AG04449 (cell line): ENCODE data around the gene RPS15A.

Source experiments
- CTCF ChIA-PET: fragments of 350-600 bp; formaldehyde crosslinking; extraction: SDS; loops from one replicate; lab custom pipeline; 2021; ENCODE audit warnings: antibody characterized with exemption; lab: Yijun Ruan, JAX
- POLR2A ChIA-PET: fragments of 400-600, 350-600 bp; formaldehyde crosslinking; extraction: SDS; loops from one replicate; lab custom pipeline; 2020; ENCODE audit warnings: antibody characterized with exemption, inconsistent platforms; lab: Yijun Ruan, JAX
- DNase-seq: peaks from one replicate; pipeline ENCODE4 v3.0.0-alpha.2; 2010; ENCODE audit warnings: low read depth, low spot score
- H3K4me3 ChIP-seq: 2 replicates; pipeline ENCODE4 v1.5.1; 2011; ENCODE audit warnings: low read depth, mild to moderate bottlenecking, control low read depth, low read length
- TF ChIP-seq, protein P1 (sequence below): IDR thresholded peaks from one replicate; pipeline ENCODE4 v1.5.1; 2011; ENCODE audit warnings: mild to moderate bottlenecking, moderate library complexity, low read length, control low read depth, inconsistent platforms; ENCODE audit not compliant: insufficient read depth; ENCODE audit errors: missing control alignments

RPS15A gene

GRCh38 chr16:18809165-18809564 lies 19.0 kb upstream of the RPS15A start:
- ChIA-PET POLR2A (no interaction called here), CTCF (interaction anchor here (0.9 kb wide), 1 partner anchor 11 kb away, joined by 3 read pairs; no protein-coding TSS in a partner anchor)
- H3K4me3 ChIP-seq = no peak overlapping the region
- no peak for DNase-seq
- TF ChIP-seq, protein P1, sequence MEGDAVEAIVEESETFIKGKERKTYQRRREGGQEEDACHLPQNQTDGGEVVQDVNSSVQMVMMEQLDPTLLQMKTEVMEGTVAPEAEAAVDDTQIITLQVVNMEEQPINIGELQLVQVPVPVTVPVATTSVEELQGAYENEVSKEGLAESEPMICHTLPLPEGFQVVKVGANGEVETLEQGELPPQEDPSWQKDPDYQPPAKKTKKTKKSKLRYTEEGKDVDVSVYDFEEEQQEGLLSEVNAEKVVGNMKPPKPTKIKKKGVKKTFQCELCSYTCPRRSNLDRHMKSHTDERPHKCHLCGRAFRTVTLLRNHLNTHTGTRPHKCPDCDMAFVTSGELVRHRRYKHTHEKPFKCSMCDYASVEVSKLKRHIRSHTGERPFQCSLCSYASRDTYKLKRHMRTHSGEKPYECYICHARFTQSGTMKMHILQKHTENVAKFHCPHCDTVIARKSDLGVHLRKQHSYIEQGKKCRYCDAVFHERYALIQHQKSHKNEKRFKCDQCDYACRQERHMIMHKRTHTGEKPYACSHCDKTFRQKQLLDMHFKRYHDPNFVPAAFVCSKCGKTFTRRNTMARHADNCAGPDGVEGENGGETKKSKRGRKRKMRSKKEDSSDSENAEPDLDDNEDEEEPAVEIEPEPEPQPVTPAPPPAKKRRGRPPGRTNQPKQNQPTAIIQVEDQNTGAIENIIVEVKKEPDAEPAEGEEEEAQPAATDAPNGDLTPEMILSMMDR = no peak

GRCh38 chr16:18805257-18805773 lies 15.2 kb upstream of the RPS15A start:
- H3K4me3 ChIP-seq = no peak overlapping the region
- no peak for DNase-seq
- ChIA-PET CTCF (interaction anchor here (1.0 to 7.5 kb wide), 6 partner anchors 11 to 165 kb away, joined by 4 to 90 read pairs (median 28); partner anchors contain the start of gene RPS15A), POLR2A (interaction anchor here (0.7 kb wide), 1 partner anchor 24 kb away, joined by 4 read pairs; no protein-coding TSS in a partner anchor)
- TF ChIP-seq, protein P1 = no peak

DNA sequence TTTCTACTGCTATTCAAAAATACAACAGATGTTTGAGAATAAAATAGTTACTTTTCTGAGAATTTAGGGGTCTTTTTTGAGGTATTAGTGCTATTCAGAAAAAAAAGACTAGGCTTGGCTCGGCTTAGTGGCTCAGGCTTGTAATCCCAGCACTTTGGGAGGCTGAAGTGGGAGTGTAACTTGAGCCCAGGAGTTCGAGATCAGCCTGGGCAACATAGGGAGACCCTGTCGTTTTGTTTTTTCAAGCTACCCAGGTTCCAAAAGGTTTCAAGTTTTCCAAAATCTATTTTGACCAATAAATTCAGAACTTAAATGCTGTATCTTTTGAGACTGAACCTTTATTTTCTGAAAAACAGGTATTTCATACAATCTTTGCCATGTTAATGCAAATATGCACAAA lies 14.4 kb upstream of the RPS15A start:
- TF ChIP-seq, protein P1 = no peak
- DNase-seq = no peak
- ChIA-PET CTCF (interaction anchor here (1.7 to 7.5 kb wide), 5 partner anchors 12 to 165 kb away, joined by 4 to 90 read pairs (median 43); partner anchors contain the start of gene RPS15A), POLR2A (no interaction called here)
- H3K4me3 ChIP-seq = no peak overlapping the region

DNA sequence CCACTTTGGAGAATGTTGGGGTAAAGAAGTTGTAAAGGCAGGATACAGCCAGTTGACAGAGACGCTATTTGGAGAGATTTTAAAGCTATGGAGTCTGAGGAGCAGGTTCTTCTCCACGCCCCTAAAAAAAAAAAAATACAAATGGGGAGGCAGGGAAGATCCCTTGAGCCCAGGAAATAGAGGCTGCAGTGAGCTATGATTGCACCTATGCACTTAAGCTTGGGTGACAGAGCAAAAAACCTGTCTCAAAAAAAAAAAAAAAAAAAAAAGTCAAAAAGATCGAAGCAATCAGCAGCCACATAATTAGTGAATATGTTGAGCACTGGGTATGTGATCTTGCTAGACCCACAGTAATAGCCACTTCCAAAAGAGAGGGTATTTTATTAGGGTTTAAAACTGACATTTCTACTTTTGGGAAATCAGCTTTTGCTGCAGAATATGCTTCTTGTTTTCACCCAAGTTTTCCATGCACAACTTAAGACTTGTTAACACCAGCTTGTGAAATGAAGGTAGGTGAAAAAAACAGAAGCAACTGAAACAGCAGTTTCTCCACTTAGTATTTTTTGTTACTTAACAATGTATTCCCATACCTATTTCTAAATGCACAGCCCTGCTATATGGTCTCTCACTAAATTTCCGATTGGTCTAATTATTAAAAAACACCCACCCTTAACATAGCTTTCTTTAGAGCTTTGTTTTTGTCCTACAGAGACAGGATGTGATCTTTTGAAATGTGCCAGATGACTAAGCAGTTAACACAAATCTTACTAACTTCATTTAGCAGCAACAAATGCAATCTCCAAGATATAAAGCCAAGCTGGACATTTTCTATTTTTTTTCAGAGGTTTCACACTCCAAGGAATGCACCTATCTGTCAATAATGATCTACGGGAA lies 13.7 kb upstream of the RPS15A start:
- TF ChIP-seq, protein P1 = no peak
- ChIA-PET CTCF (interaction anchor here (1.2 to 7.5 kb wide), 7 partner anchors 13 to 166 kb away, joined by 3 to 90 read pairs (median 14); partner anchors contain the start of gene RPS15A), POLR2A (no interaction called here)
- DNase-seq = no peak
- H3K4me3 ChIP-seq = no peak overlapping the region

- TF ChIP-seq, protein P1 = no peak
- ChIA-PET POLR2A (no interaction called here), CTCF (interaction anchor here (1.2 to 7.5 kb wide), 11 partner anchors 8 to 167 kb away, joined by 3 to 90 read pairs (median 19); partner anchors contain the start of gene RPS15A)
- DNase-seq = no peak
- H3K4me3 ChIP-seq = no peak overlapping the region
Measured at GRCh38 chr16:18802767-18803343, 12.7 kb upstream of the RPS15A start.
